PC-3 (cell line): Measurements from ENCODE around the gene CRYGC.

Experiments
- CTCF ChIP-seq: fragments of 300-600 bp; sonication (generic); conservative IDR thresholded peaks from 2 replicates; pipeline ENCODE4 v1.5.1; 2017; ENCODE audit warnings: antibody characterized with exemption, low read depth, mild to moderate bottlenecking, low read length
- EZH2 ChIP-seq: fragments of 300-600 bp; sonication (generic); IDR thresholded peaks from one replicate; pipeline ENCODE4 v1.6.1; 2017; ENCODE audit warnings: antibody characterized with exemption, mild to moderate bottlenecking, low read length; ENCODE audit not compliant: unreplicated experiment
- EZH2phosphoT487 ChIP-seq: fragments of 300-600 bp; sonication (generic); IDR thresholded peaks from 2 replicates; pipeline ENCODE4 v1.6.1; 2018; ENCODE audit warnings: mild to moderate bottlenecking, antibody characterized with exemption, low read length, borderline replicate concordance

DNA sequence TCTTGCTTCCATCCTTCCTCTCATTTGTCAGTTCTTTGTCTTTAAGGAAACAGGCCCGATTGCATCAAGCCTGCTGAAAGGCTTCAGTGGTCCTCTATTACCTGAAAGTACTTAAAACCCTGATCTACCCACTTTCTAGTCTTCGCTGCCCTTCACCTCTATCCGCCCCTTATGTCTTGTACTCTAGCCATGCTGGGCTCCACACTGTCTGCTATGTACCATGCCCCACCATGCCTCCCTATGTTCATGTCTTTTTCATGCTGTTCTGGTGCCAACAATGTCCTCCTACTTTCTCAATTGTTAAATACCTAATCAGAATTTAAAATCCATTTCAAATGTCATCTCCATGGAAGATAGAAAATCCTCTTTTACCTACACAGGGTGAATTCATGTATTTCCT is 33.5 kb downstream of the CRYGC start:
- TF ChIP-seq EZH2phosphoT487 (no peak), CTCF (no peak), EZH2 (no peak)
